GM12874 (cell line): Measurements from ENCODE around the gene PEX14.

Experiments used
- CTCF ChIP-seq: IDR thresholded peaks from 2 replicates; pipeline ENCODE4 v1.5.1; 2011; ENCODE audit warnings: low read depth, mild to moderate bottlenecking, control low read depth, low read length, moderate library complexity; ENCODE audit not compliant: insufficient read depth

Gene PEX14

GRCh38 chr1:10598389-10598702 lies 123.6 kb downstream of the PEX14 start:
- TF ChIP-seq CTCF, result no peak

- no peak for TF ChIP-seq CTCF
Measured at GRCh38 chr1:10599194-10599861, 124.6 kb downstream of the PEX14 start.

GRCh38 chr1:10601342-10602070 lies 126.8 kb downstream of the PEX14 start:
- no peak for TF ChIP-seq CTCF

- TF ChIP-seq CTCF, result no peak
Measured at GRCh38 chr1:10602936-10603335, 128.2 kb downstream of the PEX14 start.

GRCh38 chr1:10604966-10605365 lies 130.2 kb downstream of the PEX14 start:
- TF ChIP-seq CTCF, result no peak

- no peak for TF ChIP-seq CTCF
Measured at GRCh38 chr1:10606064-10606463, 131.3 kb downstream of the PEX14 start.

GRCh38 chr1:10607228-10607627 lies 132.5 kb downstream of the PEX14 start:
- no peak for TF ChIP-seq CTCF
